ENCODE results near the gene NSMCE1. TPM values are rescaled to one million over a fixed set of nuclear protein-coding genes. Genes with fewer than 3 reads are reported as not detected.
A peak's percentile ranks its signal among the peaks of the same experiment; 100 is the strongest.

NSMCE1 gene
- total RNA-seq, 1 experiment from 2014 or later = 24.7 TPM

DNA sequence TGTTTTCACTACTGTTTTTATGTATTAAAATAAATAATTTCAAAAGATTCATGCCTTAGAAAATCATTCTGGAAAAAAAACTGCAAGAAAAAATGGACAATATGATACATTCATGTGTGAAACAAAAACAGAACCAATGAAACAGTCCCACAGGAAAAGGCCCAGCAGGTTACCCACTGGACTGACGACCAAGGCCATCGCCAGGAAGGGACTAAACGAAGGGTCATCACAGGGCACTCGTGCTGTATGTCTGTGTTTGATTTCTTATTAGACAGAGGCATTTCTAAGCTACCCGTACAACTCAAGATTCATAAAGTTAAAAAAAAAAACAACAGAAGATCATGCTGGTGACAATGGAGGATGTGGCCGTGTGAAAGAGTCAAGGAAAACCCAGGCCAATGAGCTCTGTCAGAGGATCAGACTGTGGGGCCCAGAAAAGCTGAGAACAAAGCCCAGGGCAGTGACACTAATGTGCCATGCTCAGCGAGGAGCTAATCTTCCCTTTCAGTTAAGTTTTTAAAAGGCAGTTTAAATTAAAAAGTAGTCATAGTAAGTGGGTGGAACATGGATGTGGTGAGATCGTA lies 31.8 kb downstream of the NSMCE1 start:
- H3K27me3 ChIP-seq (ENCODE audit: control insufficient read depth, insufficient read depth, low read length) = no peaks in the 10 kb centered on the region
- no peaks in the 10 kb centered on the region for H3K36me3 ChIP-seq (replicated peaks; ENCODE audit: control insufficient read depth, insufficient read depth, low read length)
- no peak overlapping the region for H3K4me3 ChIP-seq (ENCODE audit: insufficient read depth, low read depth, low read length)
- peak; percentile 14 for DNase-seq

DNA sequence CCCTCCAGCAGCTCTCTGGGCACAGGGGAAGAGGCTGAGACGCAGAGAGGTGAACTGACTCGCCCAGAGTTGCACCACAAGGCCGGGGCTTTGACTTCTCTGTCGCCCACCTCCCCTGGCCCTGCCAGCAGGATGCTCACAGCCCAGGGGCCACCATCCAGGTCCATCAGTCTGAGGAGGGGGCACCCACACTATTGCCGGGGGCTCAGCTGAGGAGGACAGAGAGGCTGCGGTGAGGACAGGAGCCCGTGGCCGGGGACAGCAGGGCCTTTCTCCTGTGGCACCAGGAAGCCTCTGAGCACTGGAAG lies 32.7 kb downstream of the NSMCE1 start:
- Histone ChIP-seq H3K27me3 (ENCODE audit: control insufficient read depth, insufficient read depth, low read length) (no peaks in the 10 kb centered on the region), H3K36me3 (replicated peaks; ENCODE audit: control insufficient read depth, insufficient read depth, low read length) (no peaks in the 10 kb centered on the region), H3K4me3 (ENCODE audit: insufficient read depth, low read depth, low read length) (no peak overlapping the region)
- DNase-seq = peak; percentile 16

DNA sequence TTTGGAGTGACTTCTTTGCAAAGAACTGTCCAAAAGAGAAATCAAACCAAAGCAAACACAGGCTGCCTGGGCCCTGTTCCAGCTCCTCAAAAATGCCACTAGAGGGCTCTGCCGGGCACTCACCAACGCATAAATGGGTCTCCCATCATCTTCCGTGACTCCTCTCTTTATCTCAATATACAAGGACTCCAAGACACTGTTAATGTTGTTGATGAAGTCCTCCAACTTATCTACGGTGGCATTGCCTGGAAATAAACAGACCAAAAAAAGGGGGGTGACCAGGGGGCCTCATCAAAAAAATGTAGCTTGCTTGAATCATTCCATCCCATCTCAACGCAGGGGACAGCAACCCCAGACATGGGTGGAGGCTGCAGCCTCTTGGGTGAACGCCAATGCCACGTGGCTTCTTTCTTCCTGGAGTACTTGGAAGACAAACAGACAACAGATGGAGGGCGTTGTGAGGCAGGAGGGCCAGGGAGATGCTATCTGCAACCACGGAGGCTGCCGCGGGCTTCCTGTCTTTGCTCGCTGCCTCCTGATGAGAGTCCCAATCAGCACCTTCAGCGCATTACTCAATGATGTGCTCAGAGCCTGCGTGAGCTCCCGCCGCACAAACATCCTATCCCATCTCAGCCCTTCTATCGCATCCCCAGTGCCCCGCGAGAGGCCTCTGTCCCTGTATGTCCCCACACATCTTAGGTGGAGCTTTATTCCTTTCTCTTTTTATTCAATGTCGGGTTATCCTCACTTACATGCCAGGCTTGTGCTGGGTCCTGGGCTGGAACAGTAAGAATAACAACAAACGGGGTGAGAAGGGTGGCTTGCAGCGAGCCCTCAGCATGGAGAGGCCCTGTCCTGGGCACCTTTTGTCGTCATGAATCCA lies 33.3 kb downstream of the NSMCE1 start:
- Histone ChIP-seq H3K36me3 (replicated peaks; ENCODE audit: control insufficient read depth, insufficient read depth, low read length) (no peaks in the 10 kb centered on the region), H3K4me3 (ENCODE audit: insufficient read depth, low read depth, low read length) (no peak overlapping the region), H3K27me3 (ENCODE audit: control insufficient read depth, insufficient read depth, low read length) (no peaks in the 10 kb centered on the region)
- DNase-seq = peak; percentile 78

DNA sequence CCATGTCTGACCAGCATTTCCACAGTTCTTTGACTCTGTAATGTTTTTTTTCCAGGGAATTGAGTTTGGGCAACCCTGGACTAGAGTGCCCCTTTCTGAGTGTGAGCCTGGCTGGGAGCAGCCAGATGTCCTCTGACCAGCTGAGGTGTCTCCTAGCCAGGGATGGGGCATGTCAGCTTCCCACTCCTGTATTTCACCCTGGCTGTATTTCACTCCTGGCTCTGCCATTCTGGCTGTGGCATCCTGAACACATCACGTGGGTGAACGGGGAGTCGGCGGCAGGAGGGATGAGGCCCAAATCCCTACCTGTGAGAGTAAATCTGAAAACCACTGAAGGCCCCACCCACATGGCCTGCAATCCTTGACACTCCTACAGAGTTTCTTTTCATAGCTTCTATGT lies 34.0 kb downstream of the NSMCE1 start:
- peak; percentile 33 for DNase-seq
- no peak overlapping the region for H3K4me3 ChIP-seq (ENCODE audit: insufficient read depth, low read depth, low read length)
- no peaks in the 10 kb centered on the region for H3K36me3 ChIP-seq (replicated peaks; ENCODE audit: control insufficient read depth, insufficient read depth, low read length)
- no peaks in the 10 kb centered on the region for H3K27me3 ChIP-seq (ENCODE audit: control insufficient read depth, insufficient read depth, low read length)

DNA sequence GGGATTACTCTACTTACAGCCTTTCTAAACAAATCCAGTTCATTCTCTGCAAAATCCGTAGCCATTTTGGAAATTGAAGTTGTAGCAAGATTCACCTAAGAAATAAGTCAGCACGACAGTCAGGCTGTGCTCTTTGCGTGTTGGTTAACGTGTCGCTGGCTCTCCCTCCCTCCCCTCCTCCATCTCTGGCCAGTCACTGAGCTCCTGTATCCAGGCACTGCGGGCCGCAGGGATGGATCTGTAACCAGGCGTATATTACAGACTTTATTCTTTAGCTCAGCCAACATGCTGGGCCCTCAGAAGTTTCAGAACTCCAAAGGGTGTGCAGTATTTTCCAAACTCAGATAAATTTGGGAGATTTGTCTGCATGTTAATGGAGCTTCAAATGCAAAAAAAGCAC lies 34.4 kb downstream of the NSMCE1 start:
- Histone ChIP-seq H3K27me3 (ENCODE audit: control insufficient read depth, insufficient read depth, low read length) (no peaks in the 10 kb centered on the region), H3K36me3 (replicated peaks; ENCODE audit: control insufficient read depth, insufficient read depth, low read length) (no peaks in the 10 kb centered on the region), H3K4me3 (ENCODE audit: insufficient read depth, low read depth, low read length) (no peak overlapping the region)
- DNase-seq = no peak

DNA sequence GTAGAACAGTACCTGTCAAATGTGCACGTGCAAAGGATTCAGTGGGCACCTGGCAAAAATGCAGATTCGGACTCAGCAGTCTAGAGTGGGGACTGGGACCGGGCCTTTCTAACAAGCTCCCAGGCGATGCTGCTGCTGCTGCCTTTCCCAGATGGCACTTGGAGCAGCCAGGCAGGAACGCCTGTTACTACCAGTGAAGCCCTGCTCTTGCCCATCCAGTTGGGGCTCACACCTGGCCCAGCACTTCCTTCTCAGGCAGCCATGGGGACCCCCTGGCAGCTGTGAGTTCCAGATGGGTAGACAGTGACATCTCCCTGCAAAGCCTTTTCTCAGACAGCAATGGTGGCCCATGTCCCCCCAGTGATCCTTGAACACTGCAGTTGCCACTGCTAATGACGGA lies 34.8 kb downstream of the NSMCE1 start:
- H3K36me3 ChIP-seq (replicated peaks; ENCODE audit: control insufficient read depth, insufficient read depth, low read length) = no peaks in the 10 kb centered on the region
- no peak overlapping the region for H3K4me3 ChIP-seq (ENCODE audit: insufficient read depth, low read depth, low read length)
- no peaks in the 10 kb centered on the region for H3K27me3 ChIP-seq (ENCODE audit: control insufficient read depth, insufficient read depth, low read length)
- no peak for DNase-seq

DNA sequence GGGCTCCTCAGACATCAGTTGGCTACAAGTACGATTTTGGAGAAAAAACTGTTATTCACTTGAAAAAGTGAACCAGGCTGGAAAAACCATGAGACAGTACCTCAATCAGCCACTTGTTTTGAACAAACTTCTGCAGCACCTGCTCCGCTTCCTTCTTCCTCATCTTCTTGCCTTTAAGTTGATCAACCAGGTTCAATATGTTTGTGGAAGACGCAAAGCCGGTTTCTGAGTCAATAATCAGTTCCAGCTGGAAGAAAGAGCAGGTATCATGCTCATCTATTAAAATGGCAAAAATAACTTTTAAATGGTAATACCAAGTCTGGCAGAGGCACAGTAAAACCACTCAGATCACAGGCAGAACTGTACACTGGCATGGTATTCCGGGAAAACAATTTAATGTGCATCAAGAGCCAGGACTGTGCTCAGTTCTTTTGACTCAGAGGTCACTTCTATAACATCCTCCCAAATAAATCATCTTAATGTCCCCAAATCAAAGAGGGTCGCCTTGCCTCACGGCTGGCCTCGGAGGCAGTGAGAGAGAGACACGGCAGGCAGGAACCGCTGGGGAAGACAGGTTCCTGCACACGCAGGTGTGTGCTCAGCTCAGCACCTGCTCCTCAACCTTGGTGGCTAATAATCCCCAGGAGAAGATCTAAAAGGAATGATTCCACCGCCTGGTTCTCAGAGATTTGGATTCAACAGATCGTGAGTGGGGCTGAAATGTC lies 35.5 kb downstream of the NSMCE1 start:
- peak; percentile 9 for DNase-seq
- H3K36me3 ChIP-seq (replicated peaks; ENCODE audit: control insufficient read depth, insufficient read depth, low read length) = no peaks in the 10 kb centered on the region
- no peak overlapping the region for H3K4me3 ChIP-seq (ENCODE audit: insufficient read depth, low read depth, low read length)
- H3K27me3 ChIP-seq (ENCODE audit: control insufficient read depth, insufficient read depth, low read length) = no peaks in the 10 kb centered on the region

DNA sequence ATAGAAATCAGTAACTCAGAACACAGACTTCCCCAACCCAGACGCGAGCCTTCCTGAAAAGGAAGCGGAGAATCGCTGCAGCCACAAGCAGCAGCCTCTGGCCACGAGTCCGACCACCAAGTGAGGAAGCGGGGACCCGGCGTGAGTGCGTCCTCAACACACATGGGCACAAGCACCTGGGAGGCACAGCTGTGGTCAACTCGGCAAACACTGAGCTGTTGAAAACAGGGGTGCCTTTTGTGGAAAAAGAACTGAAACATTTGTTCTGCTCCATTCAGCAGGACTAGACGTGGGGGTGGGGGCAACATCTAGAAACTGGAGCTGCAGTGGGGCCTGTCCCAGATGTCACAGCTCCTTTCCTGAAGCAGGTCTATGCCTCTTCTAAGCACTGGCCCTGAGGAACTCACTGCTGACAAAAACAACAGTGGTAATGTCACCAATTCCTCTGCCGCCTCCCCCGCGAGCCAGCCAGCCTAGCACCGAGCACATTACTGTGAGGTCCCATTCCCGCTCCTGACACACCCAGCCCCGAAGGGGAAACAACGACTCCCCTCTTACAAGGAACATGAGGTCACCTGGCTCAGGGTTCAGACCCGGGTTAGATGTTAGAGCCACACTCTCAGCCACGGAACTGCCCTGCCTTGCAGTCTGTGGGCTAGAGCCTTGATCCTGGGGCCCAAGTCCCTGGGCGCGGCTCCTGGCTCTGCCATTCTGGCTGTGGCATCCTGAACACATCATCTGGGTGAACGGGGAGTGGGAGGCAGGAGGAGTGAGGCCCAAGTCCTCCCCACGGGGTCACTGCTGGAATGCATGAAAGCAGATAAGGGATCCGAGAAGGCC lies 36.3 kb downstream of the NSMCE1 start:
- DNase-seq = peak; percentile 20
- Histone ChIP-seq H3K36me3 (replicated peaks; ENCODE audit: control insufficient read depth, insufficient read depth, low read length) (no peaks in the 10 kb centered on the region), H3K4me3 (ENCODE audit: insufficient read depth, low read depth, low read length) (no peak overlapping the region), H3K27me3 (ENCODE audit: control insufficient read depth, insufficient read depth, low read length) (no peaks in the 10 kb centered on the region)

DNA sequence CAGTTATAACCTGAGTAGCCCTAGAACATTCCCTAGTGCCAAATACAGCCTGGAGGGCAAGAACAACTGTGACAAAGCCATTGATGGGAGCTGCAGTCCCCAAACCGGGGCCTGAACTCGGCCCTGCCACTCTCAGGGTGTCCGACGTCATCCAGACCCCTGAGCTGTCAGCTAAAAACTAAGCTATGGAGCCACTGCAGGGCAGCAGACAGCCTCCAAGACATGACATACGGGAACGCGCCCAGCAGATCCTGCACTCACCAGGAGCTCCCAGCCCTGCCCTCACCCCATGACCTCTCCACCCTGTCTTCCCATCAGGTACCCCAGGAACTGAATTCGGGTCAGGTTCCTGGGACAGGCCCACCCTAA lies 36.9 kb downstream of the NSMCE1 start:
- DNase-seq = peak; percentile 15
- Histone ChIP-seq H3K27me3 (ENCODE audit: control insufficient read depth, insufficient read depth, low read length) (no peaks in the 10 kb centered on the region), H3K36me3 (replicated peaks; ENCODE audit: control insufficient read depth, insufficient read depth, low read length) (no peaks in the 10 kb centered on the region), H3K4me3 (ENCODE audit: insufficient read depth, low read depth, low read length) (no peak overlapping the region)

DNA sequence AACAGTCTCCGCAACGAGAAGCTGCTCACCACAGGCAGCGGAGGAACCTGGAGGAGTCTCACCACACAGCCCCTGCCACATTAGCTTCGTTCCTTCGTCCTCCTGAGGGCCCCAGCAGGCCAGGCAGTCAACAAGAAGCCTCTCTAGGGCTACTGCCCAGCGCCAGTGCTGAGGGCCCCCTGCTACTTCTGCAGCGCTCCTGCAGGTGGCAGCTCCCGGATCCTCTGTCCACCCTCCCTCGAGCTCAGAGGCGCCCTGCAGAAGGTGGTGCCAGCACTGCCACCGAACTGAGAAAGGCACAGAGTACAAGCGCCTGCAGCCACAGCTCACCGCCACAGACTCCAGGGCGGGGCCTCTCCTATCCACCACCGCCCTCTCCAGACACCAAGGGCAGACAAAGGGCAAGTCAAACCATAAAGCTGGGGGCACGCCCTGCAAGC lies 38.0 kb downstream of the NSMCE1 start:
- Histone ChIP-seq H3K36me3 (replicated peaks; ENCODE audit: control insufficient read depth, insufficient read depth, low read length) (no peaks in the 10 kb centered on the region), H3K4me3 (ENCODE audit: insufficient read depth, low read depth, low read length) (no peak overlapping the region), H3K27me3 (ENCODE audit: control insufficient read depth, insufficient read depth, low read length) (no peaks in the 10 kb centered on the region)
- peak; percentile 68 for DNase-seq

DNA sequence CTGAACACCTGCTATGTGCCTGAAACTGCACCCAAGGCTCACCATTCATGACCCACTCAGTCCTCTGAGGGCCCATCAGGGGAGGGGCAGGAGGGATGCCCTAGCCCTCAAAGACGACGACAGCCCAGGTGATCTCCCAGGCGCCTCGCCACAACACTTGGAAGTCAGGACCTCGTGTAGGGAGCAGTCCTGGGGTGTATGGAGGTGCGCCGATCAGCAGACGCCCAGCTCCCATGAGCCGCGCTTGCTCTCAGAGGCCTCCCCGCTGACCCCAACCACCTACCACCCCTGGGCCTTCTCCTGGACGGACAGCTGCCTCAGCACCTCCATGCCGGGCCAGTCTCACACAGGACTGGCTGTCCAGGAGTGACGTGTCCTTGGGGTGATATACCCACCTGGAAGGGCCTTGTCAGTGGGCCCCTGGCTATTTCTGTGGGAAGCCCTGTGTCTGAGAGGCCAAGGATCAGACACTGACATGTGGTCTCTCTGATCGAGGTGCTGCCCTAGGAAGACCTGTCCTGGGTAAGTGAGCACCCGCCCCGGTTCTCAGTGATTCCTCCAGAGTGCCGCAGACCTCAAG lies 38.6 kb downstream of the NSMCE1 start:
- H3K4me3 ChIP-seq (ENCODE audit: insufficient read depth, low read depth, low read length) = no peak overlapping the region
- peak; percentile 27 for DNase-seq
- H3K36me3 ChIP-seq (replicated peaks; ENCODE audit: control insufficient read depth, insufficient read depth, low read length) = no peaks in the 10 kb centered on the region
- no peaks in the 10 kb centered on the region for H3K27me3 ChIP-seq (ENCODE audit: control insufficient read depth, insufficient read depth, low read length)

DNA sequence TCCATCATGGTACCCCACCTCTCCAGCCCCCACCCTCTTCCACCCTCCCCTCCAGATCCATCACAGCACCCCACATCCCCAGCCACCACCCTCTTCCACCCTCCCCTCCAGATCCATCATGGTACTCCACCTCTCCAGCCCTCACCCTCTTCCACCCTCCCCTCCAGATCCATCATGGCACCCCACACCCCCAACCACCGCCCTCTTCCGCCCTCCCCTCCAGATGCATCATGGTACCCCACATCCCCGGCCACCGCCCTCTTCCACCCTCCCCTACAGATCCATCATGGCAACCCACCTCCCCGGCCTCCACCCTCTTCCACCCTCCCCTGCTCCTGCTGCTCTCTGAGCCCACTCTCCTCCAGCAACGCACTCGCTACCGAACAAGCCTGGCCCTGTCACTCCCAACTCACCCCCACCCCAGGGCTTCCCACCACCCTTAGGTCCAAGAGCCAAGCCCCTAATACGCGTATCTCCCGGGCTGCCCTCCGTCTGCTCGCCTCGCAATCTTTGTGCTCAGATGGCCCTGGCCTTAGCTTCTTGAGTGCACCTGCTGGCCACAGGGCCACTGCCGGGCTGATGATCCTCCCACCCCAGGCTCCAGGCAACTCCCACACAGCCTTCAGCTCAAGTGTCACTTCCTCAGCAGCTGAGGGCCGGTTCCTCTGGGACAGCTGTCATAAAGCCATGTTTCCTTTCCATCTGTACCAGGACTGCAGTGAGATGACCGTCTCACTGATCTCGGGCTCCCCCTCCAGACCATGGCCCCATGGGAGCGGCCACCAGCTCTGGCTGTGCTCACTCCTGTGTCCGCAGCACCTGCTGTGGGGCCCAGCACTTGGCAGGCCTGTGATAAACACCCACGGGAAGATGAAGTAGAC lies 39.7 kb downstream of the NSMCE1 start:
- peak; percentile 34 for DNase-seq

DNA sequence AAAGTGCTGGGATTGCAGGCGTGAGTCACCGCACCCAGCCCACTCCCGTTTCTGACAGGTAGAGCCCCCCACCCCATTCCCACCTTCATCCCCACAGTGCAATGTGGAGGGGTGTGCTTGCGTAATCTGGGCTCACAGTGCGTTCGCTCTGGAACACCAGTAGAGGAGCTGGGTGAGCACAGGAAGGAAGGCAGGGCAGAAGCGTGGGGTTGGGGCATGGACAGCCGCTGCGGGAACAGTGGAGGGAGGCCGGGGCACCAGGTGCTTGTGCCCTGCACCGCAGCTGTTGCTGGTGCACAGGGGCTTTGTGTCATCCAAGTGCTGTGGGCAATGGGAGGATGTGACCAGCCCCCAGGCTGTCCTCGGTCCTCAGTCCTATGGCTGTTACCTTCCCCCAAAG lies 40.5 kb downstream of the NSMCE1 start:
- no peak overlapping the region for H3K4me3 ChIP-seq (ENCODE audit: insufficient read depth, low read depth, low read length)
- no peaks in the 10 kb centered on the region for H3K36me3 ChIP-seq (replicated peaks; ENCODE audit: control insufficient read depth, insufficient read depth, low read length)
- H3K27me3 ChIP-seq (ENCODE audit: control insufficient read depth, insufficient read depth, low read length) = no peaks in the 10 kb centered on the region
- DNase-seq = peak; percentile 39

More for the DNA sequence above, 39.7 kb downstream of the NSMCE1 start:
- Histone ChIP-seq H3K27me3 (ENCODE audit: control insufficient read depth, insufficient read depth, low read length) (no peaks in the 10 kb centered on the region), H3K4me3 (ENCODE audit: insufficient read depth, low read depth, low read length) (no peak overlapping the region), H3K36me3 (replicated peaks; ENCODE audit: control insufficient read depth, insufficient read depth, low read length) (no peaks in the 10 kb centered on the region)
